Adrenal gland (tissue), 5 donors: ENCODE results near the gene ZC3H18.

Experiments
- POLR2A ChIP-seq, 2 donors: fragments of 450-650 bp; IDR thresholded peaks; one replicate each; pipeline ENCODE4 v1.6.1; 2017; ENCODE audit warnings: antibody characterized with exemption in 2 of 2, mild to moderate bottlenecking in 2 of 2, moderate library complexity in 1 of 2
- TF ChIP-seq, protein P1 (sequence below), 6 experiments: fragments of 450-650 bp in 4 of 6; fragments of 200-600 bp in 2 of 6; sonication (generic) in 1 of 6; IDR thresholded peaks; 1 replicate in 5 of 6; 2 replicates in 1 of 6; pipeline versions ENCODE4 v1.5.1 to v1.8.0; 2016 to 2021; ENCODE audit warnings: antibody characterized with exemption in 6 of 6, mild to moderate bottlenecking in 2 of 6, moderate library complexity in 1 of 6
- donor health status: DM: no; HTN: no; CAD: no.

DNA sequence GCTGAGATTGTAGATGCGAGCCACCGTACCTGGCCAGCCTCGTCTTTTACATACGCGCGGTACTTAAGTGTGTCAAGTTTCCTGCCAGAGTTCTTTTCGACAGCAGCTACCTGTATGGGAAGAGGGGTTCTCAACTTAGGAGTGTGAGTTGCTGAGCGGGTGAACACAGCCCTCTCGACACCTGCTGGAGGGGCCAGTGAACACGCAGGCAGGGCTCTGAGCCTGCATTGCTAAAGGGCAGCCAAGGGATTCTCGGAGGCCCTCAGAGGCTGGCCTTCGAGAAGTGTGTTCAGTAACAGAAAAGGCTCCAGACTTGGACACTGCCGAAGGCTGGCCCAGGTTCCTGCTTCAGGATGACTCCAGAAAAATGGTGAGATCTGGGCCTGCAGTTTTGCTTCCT lies 6.1 kb downstream of the ZC3H18 start:
- TF ChIP-seq, protein P1, sequence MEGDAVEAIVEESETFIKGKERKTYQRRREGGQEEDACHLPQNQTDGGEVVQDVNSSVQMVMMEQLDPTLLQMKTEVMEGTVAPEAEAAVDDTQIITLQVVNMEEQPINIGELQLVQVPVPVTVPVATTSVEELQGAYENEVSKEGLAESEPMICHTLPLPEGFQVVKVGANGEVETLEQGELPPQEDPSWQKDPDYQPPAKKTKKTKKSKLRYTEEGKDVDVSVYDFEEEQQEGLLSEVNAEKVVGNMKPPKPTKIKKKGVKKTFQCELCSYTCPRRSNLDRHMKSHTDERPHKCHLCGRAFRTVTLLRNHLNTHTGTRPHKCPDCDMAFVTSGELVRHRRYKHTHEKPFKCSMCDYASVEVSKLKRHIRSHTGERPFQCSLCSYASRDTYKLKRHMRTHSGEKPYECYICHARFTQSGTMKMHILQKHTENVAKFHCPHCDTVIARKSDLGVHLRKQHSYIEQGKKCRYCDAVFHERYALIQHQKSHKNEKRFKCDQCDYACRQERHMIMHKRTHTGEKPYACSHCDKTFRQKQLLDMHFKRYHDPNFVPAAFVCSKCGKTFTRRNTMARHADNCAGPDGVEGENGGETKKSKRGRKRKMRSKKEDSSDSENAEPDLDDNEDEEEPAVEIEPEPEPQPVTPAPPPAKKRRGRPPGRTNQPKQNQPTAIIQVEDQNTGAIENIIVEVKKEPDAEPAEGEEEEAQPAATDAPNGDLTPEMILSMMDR (IDR thresholded peaks at IDR 0.05): no peak
- TF ChIP-seq POLR2A (IDR thresholded peaks at IDR 0.05): no peak
